Measurements from ENCODE around the gene SYT1.
A peak's percentile ranks its signal among the peaks of the same experiment; 100 is the strongest.

DNA sequence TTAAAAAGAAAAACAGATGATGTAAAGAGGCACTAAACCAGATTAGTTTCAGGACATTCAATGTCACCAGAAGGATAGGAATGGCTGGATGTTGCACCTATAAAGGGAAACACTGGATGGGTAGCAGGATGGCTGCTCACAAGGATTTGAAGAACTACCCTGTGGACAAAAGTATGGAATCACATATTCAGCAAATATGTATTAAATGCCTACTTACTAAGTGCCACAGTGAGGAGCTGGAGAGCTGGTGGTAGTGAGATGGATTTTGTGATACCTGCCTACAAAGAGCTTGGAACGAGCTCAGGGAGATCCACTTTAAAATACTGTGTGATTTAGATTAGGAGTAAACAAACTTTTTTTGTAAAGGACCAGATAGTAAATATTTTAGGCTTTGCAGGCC is 510.0 kb downstream of the SYT1 start:
- TF ChIP-seq, protein P1, sequence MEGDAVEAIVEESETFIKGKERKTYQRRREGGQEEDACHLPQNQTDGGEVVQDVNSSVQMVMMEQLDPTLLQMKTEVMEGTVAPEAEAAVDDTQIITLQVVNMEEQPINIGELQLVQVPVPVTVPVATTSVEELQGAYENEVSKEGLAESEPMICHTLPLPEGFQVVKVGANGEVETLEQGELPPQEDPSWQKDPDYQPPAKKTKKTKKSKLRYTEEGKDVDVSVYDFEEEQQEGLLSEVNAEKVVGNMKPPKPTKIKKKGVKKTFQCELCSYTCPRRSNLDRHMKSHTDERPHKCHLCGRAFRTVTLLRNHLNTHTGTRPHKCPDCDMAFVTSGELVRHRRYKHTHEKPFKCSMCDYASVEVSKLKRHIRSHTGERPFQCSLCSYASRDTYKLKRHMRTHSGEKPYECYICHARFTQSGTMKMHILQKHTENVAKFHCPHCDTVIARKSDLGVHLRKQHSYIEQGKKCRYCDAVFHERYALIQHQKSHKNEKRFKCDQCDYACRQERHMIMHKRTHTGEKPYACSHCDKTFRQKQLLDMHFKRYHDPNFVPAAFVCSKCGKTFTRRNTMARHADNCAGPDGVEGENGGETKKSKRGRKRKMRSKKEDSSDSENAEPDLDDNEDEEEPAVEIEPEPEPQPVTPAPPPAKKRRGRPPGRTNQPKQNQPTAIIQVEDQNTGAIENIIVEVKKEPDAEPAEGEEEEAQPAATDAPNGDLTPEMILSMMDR (conservative IDR thresholded peaks at IDR 0.05 in 1 of 2, IDR thresholded peaks at IDR 0.05 in 1 of 2; ENCODE audit: extremely low read depth in 1 of 2, insufficient read depth in 1 of 2, low read depth in 1 of 2, low read length in 2 of 2): peak; percentile 7 to 44
- TF ChIP-seq EZH2 (IDR thresholded peaks at IDR 0.05; ENCODE audit: borderline replicate concordance, low read length): no peak

All from mammary epithelial cell (primary cell).